ENCODE measurements around the gene SINHCAF.

- no peak for TF ChIP-seq TCF12 (IDR thresholded peaks at IDR 0.05; ENCODE audit: low read depth, low read length)
- no peak for TF ChIP-seq GTF2F1 (IDR thresholded peaks at IDR 0.05; ENCODE audit: borderline replicate concordance, low read depth, low read length)
- no peak for TF ChIP-seq CTCF (IDR thresholded peaks at IDR 0.05; ENCODE audit: control extremely low read depth in 1 of 3, insufficient read depth in 1 of 3, low read depth in 1 of 3, low read length in 3 of 3)
- TF ChIP-seq EZH2 (IDR thresholded peaks at IDR 0.05; ENCODE audit: low read depth, low read length, severe bottlenecking): no peak
- no peak for TF ChIP-seq TAF1 (IDR thresholded peaks at IDR 0.05; ENCODE audit: low read depth, low read length)
- TF ChIP-seq POLR2A (IDR thresholded peaks at IDR 0.05; ENCODE audit: control extremely low read depth in 1 of 2, low read depth in 2 of 2, low read length in 2 of 2): no peak; a peak in 1 of 3 replicates
- no peak for TF ChIP-seq CHD1 (IDR thresholded peaks at IDR 0.05; ENCODE audit: low read depth, low read length)
- TF ChIP-seq SP2 (IDR thresholded peaks at IDR 0.05; ENCODE audit: low read length): no peak
- TF ChIP-seq EP300 (IDR thresholded peaks at IDR 0.05; ENCODE audit: borderline replicate concordance in 1 of 2, low read depth in 2 of 2, low read length in 2 of 2): no peak
- no peak for TF ChIP-seq POLR2AphosphoS5 (IDR thresholded peaks at IDR 0.05; ENCODE audit: low read depth, low read length)
Measured at GRCh38 chr12:31278424-31278823, 47.5 kb downstream of the SINHCAF start.
